ENCODE results near the gene PPP1R14D. TPM values are rescaled to one million over a fixed set of nuclear protein-coding genes. Genes with fewer than 3 reads are reported as not detected.

The PPP1R14D gene
- total RNA-seq, 1 donor from 2014 or later, result not detected

- H3K27ac Mint-ChIP-seq (ENCODE audit: unreplicated experiment), result no peak overlapping the region
- no peaks in the 10 kb centered on the region for H3K36me3 Mint-ChIP-seq (ENCODE audit: unreplicated experiment)
- no peak for TF ChIP-seq CTCF (IDR thresholded peaks at IDR 0.05)
- no peak overlapping the region for H3K4me3 Mint-ChIP-seq (ENCODE audit: unreplicated experiment)
- H3K4me1 Mint-ChIP-seq (ENCODE audit: unreplicated experiment), result peaks cover 8% of the 10 kb centered on the region
- H3K9me3 Mint-ChIP-seq (ENCODE audit: unreplicated experiment), result no peaks in the 10 kb centered on the region
- H3K27me3 Mint-ChIP-seq (ENCODE audit: unreplicated experiment), result no peaks in the 10 kb centered on the region
- no peak for DNase-seq (ENCODE audit: extremely low spot score, unreplicated experiment)
Observed at GRCh38 chr15:40856746-40857145, 28.2 kb upstream of the PPP1R14D start.

GRCh38 chr15:40855706-40856234, 27.3 kb upstream of the PPP1R14D start:
- Mint-ChIP-seq H3K9me3 (ENCODE audit: unreplicated experiment) (no peaks in the 10 kb centered on the region), H3K27me3 (ENCODE audit: unreplicated experiment) (no peaks in the 10 kb centered on the region), H3K4me1 (ENCODE audit: unreplicated experiment) (peaks cover 8% of the 10 kb centered on the region), H3K36me3 (ENCODE audit: unreplicated experiment) (no peaks in the 10 kb centered on the region), H3K4me3 (ENCODE audit: unreplicated experiment) (no peak overlapping the region), H3K27ac (ENCODE audit: unreplicated experiment) (no peak overlapping the region)
- DNase-seq (ENCODE audit: extremely low spot score, unreplicated experiment), result no peak
- no peak for TF ChIP-seq CTCF (IDR thresholded peaks at IDR 0.05)

GRCh38 chr15:40854161-40854560, 25.7 kb upstream of the PPP1R14D start:
- Mint-ChIP-seq H3K4me3 (ENCODE audit: unreplicated experiment) (no peak overlapping the region), H3K36me3 (ENCODE audit: unreplicated experiment) (no peaks in the 10 kb centered on the region), H3K9me3 (ENCODE audit: unreplicated experiment) (no peaks in the 10 kb centered on the region), H3K27ac (ENCODE audit: unreplicated experiment) (no peak overlapping the region), H3K27me3 (ENCODE audit: unreplicated experiment) (no peaks in the 10 kb centered on the region), H3K4me1 (ENCODE audit: unreplicated experiment) (peaks cover 8% of the 10 kb centered on the region)
- no peak for TF ChIP-seq CTCF (IDR thresholded peaks at IDR 0.05)
- DNase-seq (ENCODE audit: extremely low spot score, unreplicated experiment), result no peak

GRCh38 chr15:40853241-40853890, 24.9 kb upstream of the PPP1R14D start:
- Mint-ChIP-seq H3K4me3 (ENCODE audit: unreplicated experiment) (no peak overlapping the region), H3K27ac (ENCODE audit: unreplicated experiment) (no peak overlapping the region), H3K36me3 (ENCODE audit: unreplicated experiment) (no peaks in the 10 kb centered on the region), H3K4me1 (ENCODE audit: unreplicated experiment) (peaks cover 8% of the 10 kb centered on the region), H3K27me3 (ENCODE audit: unreplicated experiment) (no peaks in the 10 kb centered on the region), H3K9me3 (ENCODE audit: unreplicated experiment) (no peaks in the 10 kb centered on the region)
- TF ChIP-seq CTCF (IDR thresholded peaks at IDR 0.05), result no peak
- DNase-seq (ENCODE audit: extremely low spot score, unreplicated experiment), result no peak

GRCh38 chr15:40852529-40852928, 24.0 kb upstream of the PPP1R14D start:
- no peak for DNase-seq (ENCODE audit: extremely low spot score, unreplicated experiment)
- Mint-ChIP-seq H3K4me1 (ENCODE audit: unreplicated experiment) (peaks cover 2% of the 10 kb centered on the region), H3K4me3 (ENCODE audit: unreplicated experiment) (no peak overlapping the region), H3K27ac (ENCODE audit: unreplicated experiment) (no peak overlapping the region), H3K27me3 (ENCODE audit: unreplicated experiment) (no peaks in the 10 kb centered on the region), H3K36me3 (ENCODE audit: unreplicated experiment) (no peaks in the 10 kb centered on the region), H3K9me3 (ENCODE audit: unreplicated experiment) (no peaks in the 10 kb centered on the region)
- TF ChIP-seq CTCF (IDR thresholded peaks at IDR 0.05), result no peak

All from osteocyte (in vitro differentiated cells).